ENCODE results near the gene ATP2A3. TPM values are rescaled to one million over a fixed set of nuclear protein-coding genes. Genes with fewer than 3 reads are reported as not detected.

The ATP2A3 gene
- total RNA-seq, 1 donor from 2014 or later = under 0.01 TPM

- DNase-seq (ENCODE audit: low read depth) = no peak
- Histone ChIP-seq H3K27me3 (ENCODE audit: control insufficient read depth, insufficient read depth, low read length) (no peaks in the 10 kb centered on the region), H3K36me3 (ENCODE audit: control insufficient read depth, insufficient read depth, low read length) (peaks cover 26% of the 10 kb centered on the region), H3K4me3 (ENCODE audit: low read depth, low read length) (no peak overlapping the region)
- no peak for TF ChIP-seq CTCF (IDR thresholded peaks at IDR 0.05; ENCODE audit: insufficient read depth, low read length, severe bottlenecking)
- FAIRE-seq = no peak
Observed at GRCh38 chr17:3886776-3887175, 77.5 kb downstream of the ATP2A3 start.

GRCh38 chr17:3885970-3886369 lies 78.3 kb downstream of the ATP2A3 start:
- no peaks in the 10 kb centered on the region for H3K27me3 ChIP-seq (ENCODE audit: control insufficient read depth, insufficient read depth, low read length)
- DNase-seq (ENCODE audit: low read depth) (no peak), FAIRE-seq (no peak)
- TF ChIP-seq CTCF (IDR thresholded peaks at IDR 0.05; ENCODE audit: insufficient read depth, low read length, severe bottlenecking) = no peak
- H3K36me3 ChIP-seq (ENCODE audit: control insufficient read depth, insufficient read depth, low read length) = peaks cover 27% of the 10 kb centered on the region
- H3K4me3 ChIP-seq (ENCODE audit: low read depth, low read length) = no peak overlapping the region

- Histone ChIP-seq H3K4me3 (ENCODE audit: low read depth, low read length) (no peak overlapping the region), H3K27me3 (ENCODE audit: control insufficient read depth, insufficient read depth, low read length) (no peaks in the 10 kb centered on the region), H3K36me3 (ENCODE audit: control insufficient read depth, insufficient read depth, low read length) (peaks cover 29% of the 10 kb centered on the region)
- no peak for DNase-seq (ENCODE audit: low read depth)
- TF ChIP-seq CTCF (IDR thresholded peaks at IDR 0.05; ENCODE audit: insufficient read depth, low read length, severe bottlenecking) = no peak
- FAIRE-seq = no peak
Observed at GRCh38 chr17:3885271-3885670, 79.0 kb downstream of the ATP2A3 start.

- no peaks in the 10 kb centered on the region for H3K27me3 ChIP-seq (ENCODE audit: control insufficient read depth, insufficient read depth, low read length)
- DNase-seq (ENCODE audit: low read depth) (no peak), FAIRE-seq (no peak)
- H3K4me3 ChIP-seq (ENCODE audit: low read depth, low read length) = no peak overlapping the region
- TF ChIP-seq CTCF (IDR thresholded peaks at IDR 0.05; ENCODE audit: insufficient read depth, low read length, severe bottlenecking) = no peak
- peaks cover 33% of the 10 kb centered on the region for H3K36me3 ChIP-seq (ENCODE audit: control insufficient read depth, insufficient read depth, low read length)
Observed at GRCh38 chr17:3884188-3884587, 80.0 kb downstream of the ATP2A3 start.

- Histone ChIP-seq H3K4me3 (ENCODE audit: low read depth, low read length) (no peak overlapping the region), H3K27me3 (ENCODE audit: control insufficient read depth, insufficient read depth, low read length) (no peaks in the 10 kb centered on the region), H3K36me3 (ENCODE audit: control insufficient read depth, insufficient read depth, low read length) (peaks cover 35% of the 10 kb centered on the region)
- TF ChIP-seq CTCF (IDR thresholded peaks at IDR 0.05; ENCODE audit: insufficient read depth, low read length, severe bottlenecking) = no peak
- DNase-seq (ENCODE audit: low read depth) (no peak), FAIRE-seq (no peak)
Observed at GRCh38 chr17:3882276-3882675, 82.0 kb downstream of the ATP2A3 start.

- DNase-seq (ENCODE audit: low read depth) (no peak), FAIRE-seq (no peak)
- no peak for TF ChIP-seq CTCF (IDR thresholded peaks at IDR 0.05; ENCODE audit: insufficient read depth, low read length, severe bottlenecking)
- Histone ChIP-seq H3K36me3 (ENCODE audit: control insufficient read depth, insufficient read depth, low read length) (peaks cover 39% of the 10 kb centered on the region), H3K4me3 (ENCODE audit: low read depth, low read length) (no peak overlapping the region), H3K27me3 (ENCODE audit: control insufficient read depth, insufficient read depth, low read length) (no peaks in the 10 kb centered on the region)
Observed at GRCh38 chr17:3880983-3881382, 83.3 kb downstream of the ATP2A3 start.
